ENCODE measurements around the gene CGB1.
"Not testable (repeated sequence)": the region's sequence is repeated elsewhere in the genome, so short reads cannot be mapped to it uniquely, and the experiment has no call there.

Gene CGB1

GRCh38 chr19:49057636-49058234 lies 21.0 kb upstream of the CGB1 start, which contains the start of gene CGB7:
Gene CGB7, minus strand, starts transcription at chr19:49057749. Its CDS starts 2,374 bp downstream, at chr19:49055375.
- no peak for DNase-seq

DNA sequence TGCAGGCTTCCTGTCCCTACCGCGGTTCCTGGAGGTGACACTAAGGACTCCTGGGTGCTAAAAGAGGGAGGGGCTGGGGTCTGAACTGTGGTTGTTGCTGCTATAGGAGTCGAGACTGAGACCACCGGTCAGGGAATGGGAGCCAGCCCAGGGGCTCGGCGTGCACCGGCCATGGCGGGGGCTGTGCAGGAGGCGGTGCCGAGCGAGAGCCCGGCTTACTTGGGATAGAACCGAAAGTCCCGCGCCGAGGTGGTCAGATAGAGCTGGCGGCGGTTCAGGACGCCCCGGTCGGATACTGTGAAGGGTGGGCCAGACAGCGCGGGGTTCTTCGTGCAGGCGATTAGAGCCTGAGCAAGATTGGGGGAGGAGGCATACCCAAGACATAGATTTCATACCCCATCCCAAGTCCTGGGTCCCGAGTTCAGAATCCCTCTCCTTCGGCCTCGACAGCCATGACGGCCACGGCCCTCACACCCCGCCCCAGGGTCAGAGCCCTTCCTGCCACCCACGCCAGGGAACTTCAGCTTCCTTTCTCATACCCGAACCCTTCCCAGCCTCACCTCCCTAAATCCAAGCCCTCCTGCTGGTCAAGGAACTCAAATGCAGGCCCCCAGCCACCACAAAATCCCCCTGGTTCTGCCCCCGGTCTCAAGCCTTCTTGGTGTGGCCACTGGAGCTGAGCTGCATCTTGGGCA lies 20.4 kb upstream of the CGB1 start:
- not testable (repeated sequence) for DNase-seq

- DNase-seq: no peak
Observed at GRCh38 chr19:49056101-49056901, 19.6 kb upstream of the CGB1 start.

DNA sequence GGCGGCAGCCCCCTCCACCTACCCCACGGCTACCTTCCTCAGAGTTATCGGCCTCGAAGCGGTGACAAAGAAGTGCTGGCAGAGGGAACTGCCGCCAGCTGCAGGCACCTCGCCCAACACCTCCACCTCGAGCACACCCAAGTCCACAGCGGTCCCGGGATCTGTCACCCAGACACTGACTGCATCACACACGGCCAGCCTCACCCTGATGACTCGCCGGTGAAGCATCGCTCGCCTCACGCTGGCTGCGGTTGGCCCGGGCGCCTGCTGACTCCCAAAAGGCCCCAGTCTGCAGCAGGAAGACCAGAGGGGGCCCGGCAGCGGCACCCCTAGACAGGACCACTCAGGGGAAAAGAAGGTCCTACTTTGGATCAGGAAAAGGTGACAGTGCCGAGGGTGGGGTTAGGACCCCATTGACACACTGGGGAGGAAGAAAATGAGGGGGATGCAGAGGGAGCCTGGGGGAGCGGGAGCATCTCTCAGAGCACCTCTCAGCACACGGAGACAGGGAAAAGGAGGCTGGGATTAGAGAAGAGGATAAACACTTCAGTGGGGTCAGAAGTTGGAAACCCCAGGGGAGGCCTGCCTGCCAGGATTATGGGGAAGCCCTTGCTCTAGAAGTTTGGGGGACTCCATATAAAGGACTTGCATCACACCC lies 13.8 kb upstream of the CGB1 start:
- not testable (repeated sequence) for DNase-seq

- DNase-seq: not testable (repeated sequence)
Observed at GRCh38 chr19:49049834-49050233, 13.1 kb upstream of the CGB1 start.

- not testable (repeated sequence) for DNase-seq
Observed at GRCh38 chr19:49049011-49049410, 12.3 kb upstream of the CGB1 start, which contains the start of gene CGB8. Gene CGB8, minus strand, starts transcription at chr19:49049111. Its CDS starts 372 bp downstream, at chr19:49048739.

GRCh38 chr19:49043548-49043947 lies 6.9 kb upstream of the CGB1 start, which contains the start of gene CGB5:
Gene CGB5, plus strand, starts transcription at chr19:49043848. Its CDS starts 362 bp downstream, at chr19:49044210.
- DNase-seq: not testable (repeated sequence)

GRCh38 chr19:49042666-49043065 lies 6.0 kb upstream of the CGB1 start:
- DNase-seq: not testable (repeated sequence)

- no peak for DNase-seq
Observed at GRCh38 chr19:49042177-49042576, 5.5 kb upstream of the CGB1 start.

- not testable (repeated sequence) for DNase-seq
Observed at GRCh38 chr19:49039736-49040135, 3.0 kb upstream of the CGB1 start.

- not testable (repeated sequence) for DNase-seq
Observed at GRCh38 chr19:49038557-49039276, 2.0 kb upstream of the CGB1 start.

DNA sequence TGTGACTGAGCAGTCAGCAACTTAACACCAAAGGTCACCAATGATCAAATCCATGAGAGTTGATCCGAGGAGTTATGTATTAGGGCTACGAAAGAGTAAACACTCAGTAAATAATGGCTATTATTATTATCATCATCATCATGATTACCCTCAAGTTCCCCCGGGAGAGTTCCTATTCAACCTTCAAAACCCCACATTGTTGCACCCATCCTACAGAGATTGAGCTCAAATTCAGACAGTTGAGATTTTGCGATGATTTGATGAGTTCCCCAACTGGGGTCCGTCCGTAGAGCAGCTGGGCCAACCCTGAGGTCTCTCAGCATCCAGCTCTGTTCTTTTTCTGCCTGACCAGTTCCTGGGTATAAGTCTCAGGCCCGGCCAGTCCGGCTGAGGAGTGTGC lies 1.4 kb upstream of the CGB1 start:
- not testable (repeated sequence) for DNase-seq

DNA sequence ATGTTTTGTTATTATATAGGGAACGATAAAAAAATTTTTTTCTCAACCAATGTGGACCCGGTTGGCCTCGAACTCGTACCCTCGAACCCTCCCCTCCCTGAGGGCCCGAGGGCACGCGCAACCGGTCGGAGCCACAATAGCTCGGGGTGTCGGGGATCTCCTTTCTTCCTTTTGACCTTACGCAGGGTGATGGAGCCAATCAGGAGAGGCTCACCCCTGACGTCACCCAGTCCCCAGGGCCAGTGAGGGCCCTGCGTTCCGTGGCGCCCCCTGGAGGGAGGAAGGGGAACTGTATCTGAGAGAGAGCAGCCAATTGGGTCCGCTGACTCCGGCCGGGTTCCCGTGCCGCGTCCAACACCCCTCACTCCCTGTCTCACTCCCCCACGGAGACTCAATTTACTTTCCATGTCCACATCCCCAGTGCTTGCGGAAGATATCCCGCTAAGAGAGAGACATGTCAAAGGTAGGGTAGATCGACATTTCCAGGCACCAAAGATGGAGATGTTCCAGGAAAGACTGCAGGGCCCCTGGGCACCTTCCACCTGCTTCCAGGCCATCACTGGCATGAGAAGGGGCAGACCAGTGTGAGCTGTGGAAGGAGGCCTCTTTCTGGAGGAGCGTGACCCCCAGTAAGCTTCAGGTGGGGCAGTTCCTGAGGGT lies 4.9 kb downstream of the CGB1 start, which contains the start of gene CGB2:
Gene CGB2, plus strand, starts transcription at position 249 of the 660 bp plus-strand sequence. Its CDS starts 206 bp downstream, at position 455.
- not testable (repeated sequence) for DNase-seq

- DNase-seq: not testable (repeated sequence)
Observed at GRCh38 chr19:49030323-49030722, 6.4 kb downstream of the CGB1 start.

DNA sequence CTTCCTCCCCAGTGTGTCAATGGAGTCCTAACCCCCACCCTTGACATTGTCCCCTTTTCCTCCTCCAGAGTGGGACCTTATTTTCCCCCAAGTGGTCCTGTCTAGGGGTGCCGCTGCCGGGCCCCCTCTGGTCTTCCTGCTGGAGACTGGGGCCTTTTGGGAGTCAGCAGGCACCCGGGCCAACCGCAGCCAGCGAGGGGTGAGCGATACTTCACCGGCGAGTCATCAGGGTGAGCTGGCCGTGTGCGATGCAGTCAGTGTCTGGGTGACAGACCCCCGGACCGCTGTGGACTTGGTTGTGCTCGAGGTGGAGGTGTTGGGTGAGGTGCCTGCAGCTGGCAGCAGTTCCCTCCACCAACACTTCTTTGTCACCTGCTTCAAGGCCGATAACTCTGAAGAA lies 6.9 kb downstream of the CGB1 start:
- not testable (repeated sequence) for DNase-seq

- DNase-seq: not testable (repeated sequence)
Observed at GRCh38 chr19:49028686-49029085, 8.0 kb downstream of the CGB1 start.

DNA sequence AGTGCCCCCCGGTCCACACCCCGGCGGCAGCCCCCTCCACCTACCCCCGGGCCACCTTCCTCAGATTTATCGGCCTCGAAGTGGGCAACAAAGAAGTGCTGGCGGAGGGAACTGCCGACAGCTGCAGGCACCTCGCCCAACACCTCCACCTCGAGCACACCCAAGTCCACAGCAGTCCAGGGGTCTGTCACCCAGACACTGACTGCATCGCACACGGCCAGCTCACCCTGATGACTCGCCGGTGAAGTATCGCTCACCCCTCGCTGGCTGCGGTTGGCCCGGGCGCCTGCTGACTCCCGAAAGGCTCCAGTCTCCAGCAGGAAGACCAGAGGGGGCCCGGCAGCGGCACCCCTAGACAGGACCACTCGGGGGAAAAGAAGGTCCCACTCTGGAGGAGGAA lies 11.1 kb downstream of the CGB1 start:
- DNase-seq: not testable (repeated sequence)

DNA sequence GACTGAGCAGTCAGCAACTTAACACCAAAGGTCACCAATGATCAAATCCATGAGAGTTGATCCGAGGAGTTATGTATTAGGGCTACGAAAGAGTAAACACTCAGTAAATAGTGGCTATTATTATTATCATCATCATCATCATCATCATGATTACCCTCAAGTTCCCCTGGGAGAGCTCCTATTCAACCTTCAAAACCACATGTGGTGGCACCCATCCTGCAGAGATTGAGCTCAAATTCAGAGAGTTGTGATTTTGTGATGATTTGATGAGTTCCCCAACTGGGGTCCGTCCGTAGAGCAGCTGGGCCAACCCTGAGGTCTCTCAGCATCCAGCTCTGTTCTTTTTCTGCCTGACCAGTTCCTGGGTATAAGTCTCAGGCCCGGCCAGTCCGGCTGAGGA lies 11.6 kb downstream of the CGB1 start:
- not testable (repeated sequence) for DNase-seq

DNA sequence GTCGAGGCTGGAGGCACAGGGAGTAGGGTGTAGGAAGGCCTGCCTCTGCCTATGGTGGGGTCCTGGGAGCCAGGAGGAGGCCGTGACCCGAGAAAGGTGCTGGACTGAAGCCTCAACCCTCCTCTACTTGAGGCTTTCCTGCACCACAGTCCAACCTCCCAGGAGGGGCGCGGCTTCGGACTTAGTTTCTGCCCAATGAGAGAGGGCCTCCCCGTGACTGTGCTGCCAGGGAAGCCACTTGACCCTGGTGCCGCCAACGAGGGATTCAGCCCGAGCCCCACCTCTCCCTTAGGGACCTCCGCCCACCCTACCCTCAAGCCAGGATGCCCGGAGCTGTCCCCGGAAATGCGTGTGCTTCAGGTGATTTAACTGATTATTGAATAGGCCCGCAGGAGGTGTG lies 12.5 kb downstream of the CGB1 start, which contains the start of gene CGB3:
Gene CGB3, minus strand, starts transcription at position 101 of the 400 bp plus-strand sequence. CDS start 362 bp downstream, outside the sequence.
- not testable (repeated sequence) for DNase-seq

- DNase-seq: no peak
Observed at GRCh38 chr19:49022116-49022515, 14.6 kb downstream of the CGB1 start.
